HCT116 (cell line): ENCODE measurements around the gene MRPS27.

Source experiments
- CTCF ChIP-seq, 3 experiments: fragments of 200-600 bp in 1 of 3; sonication (generic) in 1 of 3; IDR thresholded peaks in 2 of 3; conservative IDR thresholded peaks in 1 of 3; 2 replicates each; pipeline ENCODE4 v1.5.1; 2012 to 2017; ENCODE audit warnings: low read depth in 2 of 3, low read length in 2 of 3, antibody characterized with exemption in 1 of 3, borderline replicate concordance in 1 of 3, control low read depth in 1 of 3, mild to moderate bottlenecking in 1 of 3, mixed read lengths in 1 of 3, mixed run types in 1 of 3, moderate library complexity in 1 of 3; ENCODE audit not compliant: insufficient read depth in 1 of 3
- ELF1 ChIP-seq: IDR thresholded peaks from 2 replicates; pipeline ENCODE4 v1.6.1; 2012; ENCODE audit warnings: low read depth, borderline replicate concordance
- EZH2 ChIP-seq: fragments of 200-600 bp; sonication (generic); IDR thresholded peaks from 2 replicates; pipeline ENCODE4 v1.6.1; 2017; ENCODE audit warnings: antibody characterized with exemption, mixed run types
- POLR2A ChIP-seq: IDR thresholded peaks from 2 replicates; pipeline ENCODE4 v1.7.0; 2011; ENCODE audit warnings: borderline replicate concordance; ENCODE audit not compliant: insufficient read depth, insufficient read length; ENCODE audit errors: extremely low read depth
- POLR2AphosphoS5 ChIP-seq: IDR thresholded peaks from 2 replicates; pipeline ENCODE4 v1.6.1; 2011; ENCODE audit warnings: mild to moderate bottlenecking, low read depth, low read length, moderate library complexity
- SP1 ChIP-seq: IDR thresholded peaks from 2 replicates; pipeline ENCODE4 v1.6.1; 2012; ENCODE audit warnings: low read depth
- TF ChIP-seq, protein P1 (sequence below): IDR thresholded peaks from 2 replicates; pipeline ENCODE4 v1.6.1; 2012; ENCODE audit warnings: low read depth

DNA sequence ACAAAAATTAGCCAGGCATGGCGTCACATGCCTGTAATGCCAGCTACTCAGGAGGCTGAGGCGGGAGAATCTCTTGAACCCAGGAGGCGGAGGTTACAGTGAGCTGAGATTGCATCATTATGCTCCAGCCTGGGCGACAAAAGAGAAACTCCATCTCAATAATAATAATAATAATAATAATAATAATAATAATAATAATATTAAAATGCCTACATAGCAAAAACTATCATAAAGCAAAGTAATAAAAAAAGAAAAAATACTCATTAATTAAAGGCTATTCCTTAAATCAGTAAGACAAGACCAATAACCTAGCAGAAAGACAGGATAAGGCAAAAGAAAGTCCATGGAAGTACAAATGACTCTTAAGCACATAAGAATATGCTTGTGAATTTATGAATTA lies 50.0 kb downstream of the MRPS27 start:
- no peak for TF ChIP-seq POLR2A
- no peak for TF ChIP-seq EZH2
- no peak for TF ChIP-seq CTCF (IDR thresholded peaks at IDR 0.05 in 2 of 3, conservative IDR thresholded peaks at IDR 0.05 in 1 of 3; ENCODE audit: borderline replicate concordance in 1 of 3, insufficient read depth in 1 of 3, low read depth in 2 of 3, low read length in 2 of 3)
- TF ChIP-seq SP1, result no peak
- TF ChIP-seq POLR2AphosphoS5, result no peak
- no peak for TF ChIP-seq ELF1
- TF ChIP-seq, protein P1, sequence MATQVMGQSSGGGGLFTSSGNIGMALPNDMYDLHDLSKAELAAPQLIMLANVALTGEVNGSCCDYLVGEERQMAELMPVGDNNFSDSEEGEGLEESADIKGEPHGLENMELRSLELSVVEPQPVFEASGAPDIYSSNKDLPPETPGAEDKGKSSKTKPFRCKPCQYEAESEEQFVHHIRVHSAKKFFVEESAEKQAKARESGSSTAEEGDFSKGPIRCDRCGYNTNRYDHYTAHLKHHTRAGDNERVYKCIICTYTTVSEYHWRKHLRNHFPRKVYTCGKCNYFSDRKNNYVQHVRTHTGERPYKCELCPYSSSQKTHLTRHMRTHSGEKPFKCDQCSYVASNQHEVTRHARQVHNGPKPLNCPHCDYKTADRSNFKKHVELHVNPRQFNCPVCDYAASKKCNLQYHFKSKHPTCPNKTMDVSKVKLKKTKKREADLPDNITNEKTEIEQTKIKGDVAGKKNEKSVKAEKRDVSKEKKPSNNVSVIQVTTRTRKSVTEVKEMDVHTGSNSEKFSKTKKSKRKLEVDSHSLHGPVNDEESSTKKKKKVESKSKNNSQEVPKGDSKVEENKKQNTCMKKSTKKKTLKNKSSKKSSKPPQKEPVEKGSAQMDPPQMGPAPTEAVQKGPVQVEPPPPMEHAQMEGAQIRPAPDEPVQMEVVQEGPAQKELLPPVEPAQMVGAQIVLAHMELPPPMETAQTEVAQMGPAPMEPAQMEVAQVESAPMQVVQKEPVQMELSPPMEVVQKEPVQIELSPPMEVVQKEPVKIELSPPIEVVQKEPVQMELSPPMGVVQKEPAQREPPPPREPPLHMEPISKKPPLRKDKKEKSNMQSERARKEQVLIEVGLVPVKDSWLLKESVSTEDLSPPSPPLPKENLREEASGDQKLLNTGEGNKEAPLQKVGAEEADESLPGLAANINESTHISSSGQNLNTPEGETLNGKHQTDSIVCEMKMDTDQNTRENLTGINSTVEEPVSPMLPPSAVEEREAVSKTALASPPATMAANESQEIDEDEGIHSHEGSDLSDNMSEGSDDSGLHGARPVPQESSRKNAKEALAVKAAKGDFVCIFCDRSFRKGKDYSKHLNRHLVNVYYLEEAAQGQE, result no peak
